K562 (cell line): ENCODE data around the gene TM2D3. TPM values are rescaled to one million over a fixed set of nuclear protein-coding genes. Genes with fewer than 3 reads are reported as not detected.
"Not testable (repeated sequence)": the region's sequence is repeated elsewhere in the genome, so short reads cannot be mapped to it uniquely, and the experiment has no call there.

Experiments
- ATAC-seq: fragments of 200-7000 bp; cut with Tn5 transposase; 3 replicates; pipeline ENCODE4 v1.9.1; 2020; ENCODE audit warnings: moderate library complexity
- BruUV-seq: library from RNA; stranded (reverse); fragments of 400-500 nt; replicated peaks from 2 replicates; lab custom pipeline; 2021; lab: Mats Ljungman, UMichigan
- CTCF ChIA-PET: fragments of 300-600 bp; formaldehyde crosslinking; extraction: SDS; loops from one replicate; lab custom pipeline; 2021; ENCODE audit warnings: low intra/inter-chr PET ratio; lab: Yijun Ruan, JAX
- POLR2A ChIA-PET: fragments of 300-600, 350-650 bp; sonication (Branson Sonifier 250); formaldehyde crosslinking; extraction: SDS; loops from one replicate; lab custom pipeline; 2021; ENCODE audit warnings: antibody characterized with exemption, inconsistent platforms; lab: Yijun Ruan, JAX
- DNase-seq, 4 experiments: peaks; one replicate each; pipeline versions ENCODE4 v3.0.0 to v3.0.0-alpha.2; 2011 to 2018; ENCODE audit warnings: low spot score in 3 of 4, mixed read lengths in 3 of 4; ENCODE audit errors: extremely low read depth in 1 of 4
- FAIRE-seq: peaks from 2 replicates; lab custom pipeline; 2011; peaks lifted over from hg19 to GRCh38; lab: Jason Lieb, UNC
- H2AFZ ChIP-seq: 2 replicates; pipeline ENCODE4 v1.6.0; 2011; ENCODE audit warnings: low read depth, low read length, control low read depth, inconsistent platforms
- H3K27ac ChIP-seq: fragments of 200-600 bp; 3 replicates; pipeline ENCODE4 v1.8.0; 2011; ENCODE audit warnings: low read depth, mild to moderate bottlenecking, control low read depth, inconsistent platforms, low read length, moderate library complexity, mixed read lengths; ENCODE audit errors: extremely low read depth
- H3K27me3 ChIP-seq, 2 experiments: fragments of 300-600 bp in 1 of 2; 2 replicates in 1 of 2; 3 replicates in 1 of 2; pipeline versions ENCODE4 v1.6.0 to v1.8.0; 2011; ENCODE audit warnings: inconsistent platforms in 2 of 2, low read length in 2 of 2, mild to moderate bottlenecking in 1 of 2, mixed read lengths in 1 of 2, moderate library complexity in 1 of 2; ENCODE audit not compliant: control insufficient read depth in 2 of 2, insufficient read depth in 2 of 2
- H3K36me3 ChIP-seq: fragments of 300-600 bp; 3 replicates; pipeline ENCODE4 v1.8.0; 2011; ENCODE audit warnings: mild to moderate bottlenecking, low read length, inconsistent platforms; ENCODE audit not compliant: control insufficient read depth, insufficient read depth
- H3K4me1 ChIP-seq, 2 experiments: fragments of 200-600 bp in 1 of 2; replicated peaks in 1 of 2; 2 replicates in 1 of 2; 3 replicates in 1 of 2; pipeline versions ENCODE4 v1.5.1 to v1.8.0; 2011; ENCODE audit warnings: inconsistent platforms in 2 of 2, low read length in 2 of 2, mild to moderate bottlenecking in 1 of 2, mixed read lengths in 1 of 2, moderate library complexity in 1 of 2; ENCODE audit not compliant: control insufficient read depth in 2 of 2, insufficient read depth in 2 of 2
- H3K4me2 ChIP-seq: 2 replicates; pipeline ENCODE4 v1.6.1; 2011; ENCODE audit warnings: low read length, control low read depth, inconsistent platforms, mixed read lengths; ENCODE audit not compliant: insufficient read depth
- H3K4me3 ChIP-seq: fragments of 200-600 bp; sonication (generic), shearing (Covaris generic); 2 replicates; pipeline ENCODE4 v1.5.1; 2016; ENCODE audit warnings: control low read depth, inconsistent platforms
- H3K79me2 ChIP-seq: fragments of 200-600 bp; 3 replicates; pipeline ENCODE4 v1.8.0; 2011; ENCODE audit warnings: low read length, inconsistent platforms; ENCODE audit not compliant: control insufficient read depth, insufficient read depth
- H3K9ac ChIP-seq, 2 experiments: 2 replicates each; pipeline versions ENCODE4 v1.6.0 to v1.6.1; 2011; ENCODE audit warnings: low read depth in 2 of 2, low read length in 2 of 2, control low read depth in 1 of 2, inconsistent platforms in 1 of 2, mild to moderate bottlenecking in 1 of 2, mixed read lengths in 1 of 2; ENCODE audit not compliant: insufficient read depth in 1 of 2
- H3K9me1 ChIP-seq: one replicate; pipeline ENCODE4 v1.6.0; 2011; ENCODE audit warnings: inconsistent platforms, mild to moderate bottlenecking, low read length, moderate library complexity; ENCODE audit not compliant: control insufficient read depth, insufficient read depth
- H3K9me3 ChIP-seq: replicated peaks from 2 replicates; pipeline ENCODE4 v1.5.1; 2011; ENCODE audit warnings: low read depth, low read length, inconsistent platforms; ENCODE audit not compliant: control insufficient read depth, insufficient read depth
- H4K20me1 ChIP-seq: replicated peaks from 2 replicates; pipeline ENCODE4 v1.6.1; 2011; ENCODE audit warnings: low read length, inconsistent platforms, mixed read lengths; ENCODE audit not compliant: control insufficient read depth, insufficient read depth
- RAD21 ChIP-seq, 2 experiments: fragments of 250-450 bp in 1 of 2; fragments of 450-650 bp in 1 of 2; sonication (Bioruptor Pico) in 1 of 2; formaldehyde crosslinking in 1 of 2; IDR thresholded peaks in 1 of 2; conservative IDR thresholded peaks in 1 of 2; 2 replicates each; pipeline versions ENCODE4 v1.4.0 to v1.8.0; 2020 to 2022; ENCODE audit warnings: mild to moderate bottlenecking in 2 of 2, moderate library complexity in 1 of 2
- WGBS: fragments of 100-300 bp; shearing (Covaris generic); methylation state at CpG from one replicate; pipeline ENCODE4 v1.1.6; 2016; ENCODE audit warnings: low coverage, mixed read lengths; ENCODE audit not compliant: insufficient coverage; ENCODE audit errors: missing lambda C conversion rate; 5-methylcytosine and 5-hydroxymethylcytosine counted together
- in situ Hi-C: fragments of 300-500 bp; cut with MboI; formaldehyde crosslinking; loops from 4 replicates; pipeline ENCODE4 v1.15.0; 2018; ENCODE audit warnings: inconsistent platforms, mixed read lengths
- intact Hi-C: fragments of 100-400 bp; cut with micrococcal nuclease; formaldehyde crosslinking; loops from 2 replicates; pipeline ENCODE4 v1.14.2; 2022
- polyA plus RNA-seq, 8 experiments: library from polyadenylated mRNA; depleted of rRNA in 4 of 8; stranded (reverse) in 5 of 8; unstranded in 3 of 8; fragments of >200 nt; fragmentation: Nextera tagmentation in 2 of 8; fragmentation: Illumina TruSeq in 1 of 8; extraction: Ambion mirVana in 2 of 8; extraction: Trizol in 1 of 8; gene quantifications; 2 replicates each; pipeline versions ENCODE4 v1.2.1 to v1.2.3, GENCODE V29; 2011 to 2014; ENCODE audit warnings: inconsistent platforms in 1 of 8, missing spikeins in 1 of 8
- total RNA-seq, 7 experiments: library from RNA; depleted of rRNA in 6 of 7; stranded (reverse); fragments of >200 nt in 6 of 7; fragmentation: Illumina TruSeq in 2 of 7; extraction: Trizol in 2 of 7; gene quantifications; 2 replicates each; pipeline versions ENCODE4 v1.2.1 to v1.2.3, GENCODE V29; 2011 to 2021; ENCODE audit warnings: low replicate concordance in 1 of 7
- TF ChIP-seq, protein P1 (sequence below): sonication (generic); formaldehyde crosslinking; IDR thresholded peaks from 2 replicates; pipeline ENCODE4 v1.8.1; 2023; ENCODE audit warnings: mild to moderate bottlenecking, missing genetic modification reagents
- TF ChIP-seq, protein P2 (sequence below), 3 experiments: IDR thresholded peaks in 2 of 3; conservative IDR thresholded peaks in 1 of 3; 2 replicates each; pipeline ENCODE4 v1.5.1; 2011 to 2012; ENCODE audit warnings: low read length in 3 of 3, mild to moderate bottlenecking in 3 of 3, control low read depth in 2 of 3, improper control_type of control experiment in 1 of 3, inconsistent platforms in 1 of 3, low read depth in 1 of 3, mixed read lengths in 1 of 3, moderate library complexity in 1 of 3; ENCODE audit not compliant: insufficient read depth in 2 of 3

TM2D3 gene
- total and polyA plus RNA-seq, 9 of the 15 experiments (the other 6 are each of a cell fraction or from before 2014, with no cell fraction given): 16.5 to 67.9 (median 31.3) TPM

DNA sequence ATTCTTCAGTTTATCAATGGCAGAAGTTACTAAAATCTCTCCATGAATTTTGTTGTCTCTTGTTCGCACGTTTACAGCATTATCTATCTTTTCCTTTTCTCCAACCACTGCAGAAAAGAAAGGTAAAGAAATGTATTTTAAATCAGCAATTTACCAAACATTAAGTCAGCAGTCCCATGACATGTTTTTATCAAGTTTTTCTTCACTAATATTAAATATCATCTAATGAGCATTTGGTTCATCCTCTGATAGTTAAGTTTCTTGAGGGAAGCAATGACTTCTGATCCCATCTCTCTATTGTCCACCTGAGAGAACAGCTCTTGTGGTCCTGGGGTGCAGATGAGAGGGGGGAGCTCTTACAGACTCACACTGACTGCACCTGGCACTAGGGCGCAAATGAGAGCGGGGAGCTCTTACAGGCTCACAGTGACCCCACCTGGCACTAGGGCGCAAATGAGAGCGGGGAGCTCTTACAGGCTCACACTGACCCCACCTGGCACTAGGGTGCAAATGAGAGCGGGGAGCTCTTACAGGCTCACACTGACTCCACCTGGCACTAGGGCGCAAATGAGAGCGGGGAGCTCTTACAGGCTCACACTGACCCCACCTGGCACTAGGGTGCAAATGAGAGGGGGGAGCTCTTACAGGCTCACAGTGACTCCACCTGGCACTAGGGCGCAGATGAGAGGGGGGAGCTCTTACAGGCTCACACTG is 2.6 kb upstream of the TM2D3 start:
- H3K27me3 ChIP-seq, H3K9me1 ChIP-seq, H3K4me3 ChIP-seq, CTCF ChIA-PET, ATAC-seq: not testable (repeated sequence)
- peaks cover 21% of the 10 kb centered on the region for H3K36me3 ChIP-seq
- TF ChIP-seq, protein P1, sequence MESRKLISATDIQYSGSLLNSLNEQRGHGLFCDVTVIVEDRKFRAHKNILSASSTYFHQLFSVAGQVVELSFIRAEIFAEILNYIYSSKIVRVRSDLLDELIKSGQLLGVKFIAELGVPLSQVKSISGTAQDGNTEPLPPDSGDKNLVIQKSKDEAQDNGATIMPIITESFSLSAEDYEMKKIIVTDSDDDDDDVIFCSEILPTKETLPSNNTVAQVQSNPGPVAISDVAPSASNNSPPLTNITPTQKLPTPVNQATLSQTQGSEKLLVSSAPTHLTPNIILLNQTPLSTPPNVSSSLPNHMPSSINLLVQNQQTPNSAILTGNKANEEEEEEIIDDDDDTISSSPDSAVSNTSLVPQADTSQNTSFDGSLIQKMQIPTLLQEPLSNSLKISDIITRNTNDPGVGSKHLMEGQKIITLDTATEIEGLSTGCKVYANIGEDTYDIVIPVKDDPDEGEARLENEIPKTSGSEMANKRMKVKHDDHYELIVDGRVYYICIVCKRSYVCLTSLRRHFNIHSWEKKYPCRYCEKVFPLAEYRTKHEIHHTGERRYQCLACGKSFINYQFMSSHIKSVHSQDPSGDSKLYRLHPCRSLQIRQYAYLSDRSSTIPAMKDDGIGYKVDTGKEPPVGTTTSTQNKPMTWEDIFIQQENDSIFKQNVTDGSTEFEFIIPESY (CRISPR knock-in tag): peak; percentile 96
- TF ChIP-seq RAD21 (CRISPR knock-in tag; conservative IDR thresholded peaks at IDR 0.05 in 1 of 2, IDR thresholded peaks at IDR 0.05 in 1 of 2): 0 out of 4 replicates have a peak, but pooled peaks of 1 of the 2 experiments have one; percentile 3
- TF ChIP-seq, protein P2, sequence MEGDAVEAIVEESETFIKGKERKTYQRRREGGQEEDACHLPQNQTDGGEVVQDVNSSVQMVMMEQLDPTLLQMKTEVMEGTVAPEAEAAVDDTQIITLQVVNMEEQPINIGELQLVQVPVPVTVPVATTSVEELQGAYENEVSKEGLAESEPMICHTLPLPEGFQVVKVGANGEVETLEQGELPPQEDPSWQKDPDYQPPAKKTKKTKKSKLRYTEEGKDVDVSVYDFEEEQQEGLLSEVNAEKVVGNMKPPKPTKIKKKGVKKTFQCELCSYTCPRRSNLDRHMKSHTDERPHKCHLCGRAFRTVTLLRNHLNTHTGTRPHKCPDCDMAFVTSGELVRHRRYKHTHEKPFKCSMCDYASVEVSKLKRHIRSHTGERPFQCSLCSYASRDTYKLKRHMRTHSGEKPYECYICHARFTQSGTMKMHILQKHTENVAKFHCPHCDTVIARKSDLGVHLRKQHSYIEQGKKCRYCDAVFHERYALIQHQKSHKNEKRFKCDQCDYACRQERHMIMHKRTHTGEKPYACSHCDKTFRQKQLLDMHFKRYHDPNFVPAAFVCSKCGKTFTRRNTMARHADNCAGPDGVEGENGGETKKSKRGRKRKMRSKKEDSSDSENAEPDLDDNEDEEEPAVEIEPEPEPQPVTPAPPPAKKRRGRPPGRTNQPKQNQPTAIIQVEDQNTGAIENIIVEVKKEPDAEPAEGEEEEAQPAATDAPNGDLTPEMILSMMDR (IDR thresholded peaks at IDR 0.05 in 2 of 3, conservative IDR thresholded peaks at IDR 0.05 in 1 of 3; ENCODE audit: insufficient read depth in 2 of 3, low read depth in 1 of 3, low read length in 3 of 3): peak; percentile 36 to 90 (median 62); a peak in 4 of 6 replicates
- TF ChIP-seq, all 486 proteins: peak for 3; not testable (repeated sequence) for 483
- in situ Hi-C loops (loop anchor here (5.0 kb wide), 1 partner anchor 362 kb away; no protein-coding TSS in a partner anchor), intact Hi-C loops (loop anchor here (5.0 kb wide), 1 partner anchor 118 kb away; no protein-coding TSS in a partner anchor)
- not testable (repeated sequence) for H3K9me3 ChIP-seq, H3K27ac ChIP-seq, H3K4me2 ChIP-seq, FAIRE-seq, H3K9ac ChIP-seq, DNase-seq, BruUV-seq, H4K20me1 ChIP-seq, H2AFZ ChIP-seq
- peaks cover 38% of the 10 kb centered on the region for H3K79me2 ChIP-seq
- peaks cover 18 to 21% of the 10 kb centered on the region in 2 experiments for H3K4me1 ChIP-seq
- POLR2A ChIA-PET: interaction anchor here (0.6 kb wide), 1 partner anchor 14 kb away, joined by 4 read pairs; no protein-coding TSS in a partner anchor
- 91% methylated on average over 5 of the region's 10 CpGs for WGBS
